ENCODE data around the gene TMEM106C. TPM values are rescaled to one million over a fixed set of nuclear protein-coding genes. Genes with fewer than 3 reads are reported as not detected.

The TMEM106C gene
- total and polyA plus RNA-seq, 9 of the 15 experiments (the other 6 are each of a cell fraction or from before 2014, with no cell fraction given) = 37.6 to 183 (median 57.2) TPM

- TF ChIP-seq ESRRA (IDR thresholded peaks at IDR 0.05; ENCODE audit: borderline replicate concordance, low read depth) = no peak
- TF ChIP-seq ZC3H4 (CRISPR knock-in tag; IDR thresholded peaks at IDR 0.05; ENCODE audit: borderline replicate concordance) = no peak
- TF ChIP-seq ZNF444 (CRISPR knock-in tag; IDR thresholded peaks at IDR 0.05) = no peak
- TF ChIP-seq BRD4 (IDR thresholded peaks at IDR 0.05) = no peak
- no peak for TF ChIP-seq SRSF9 (IDR thresholded peaks at IDR 0.05; ENCODE audit: borderline replicate concordance, low read depth, low read length)
Observed at GRCh38 chr12:47983541-47984115, 20.2 kb downstream of the TMEM106C start (continued).

- Histone ChIP-seq H3K27ac (ENCODE audit: extremely low read depth, low read depth, low read length) (no peak overlapping the region), H2AFZ (ENCODE audit: low read depth, low read length) (no peak overlapping the region), H3K4me2 (ENCODE audit: insufficient read depth, low read length) (no peak overlapping the region), H3K4me1 (replicated peaks in 1 of 2; ENCODE audit: control insufficient read depth in 2 of 2, insufficient read depth in 2 of 2, low read length in 2 of 2) (peaks cover 0 to 16% of the 10 kb centered on the region in 2 experiments; a peak in 2 of 5 replicates), H3K27me3 (ENCODE audit: control insufficient read depth in 2 of 2, insufficient read depth in 2 of 2, low read length in 2 of 2) (peaks cover 41 to 94% of the 10 kb centered on the region in 2 experiments; a peak in 4 of 5 replicates), H3K9ac (ENCODE audit: insufficient read depth in 1 of 2, low read depth in 2 of 2, low read length in 2 of 2) (no peak overlapping the region), H3K36me3 (ENCODE audit: control insufficient read depth, insufficient read depth, low read length) (no peaks in the 10 kb centered on the region), H3K4me3 (no peak overlapping the region), H3K9me3 (replicated peaks; ENCODE audit: control insufficient read depth, insufficient read depth, low read depth, low read length) (no peaks in the 10 kb centered on the region), H4K20me1 (replicated peaks; ENCODE audit: control insufficient read depth, insufficient read depth, low read length) (peaks cover 6% of the 10 kb centered on the region; the same call in 1 of the 2 replicates), H3K79me2 (ENCODE audit: control insufficient read depth, insufficient read depth, low read length) (no peaks in the 10 kb centered on the region), H3K9me1 (ENCODE audit: control insufficient read depth, insufficient read depth, low read length) (peaks cover 3% of the 10 kb centered on the region)
- ChIA-PET CTCF (ENCODE audit: low intra/inter-chr PET ratio) (no interaction called here), POLR2A (no interaction called here)
- ATAC-seq = no peak
- BruUV-seq (replicated peaks) = no TSS peak
- WGBS (ENCODE audit: insufficient coverage, low coverage, missing lambda C conversion rate) = 1% methylated on average over 8 of the region's 8 CpGs
- intact Hi-C loops (cut with micrococcal nuclease) = no loop called here
- in situ Hi-C loops (cut with MboI) = no loop called here
- no peak for FAIRE-seq
- no peak for DNase-seq (ENCODE audit: extremely low read depth in 1 of 4, low spot score in 3 of 4)
- no peak for TF ChIP-seq CUX1 (CRISPR knock-in tag; IDR thresholded peaks at IDR 0.05)
- no peak for TF ChIP-seq ZNF384 (IDR thresholded peaks at IDR 0.05; ENCODE audit: low read depth, low read length)
- TF ChIP-seq KAT7 (CRISPR knock-in tag; IDR thresholded peaks at IDR 0.05; ENCODE audit: borderline replicate concordance) = no peak
Observed at GRCh38 chr12:47984331-47984801, 21.0 kb downstream of the TMEM106C start.
